ENCODE data around the gene APOBEC2.

APOBEC2 gene

GRCh38 chr6:41092421-41093140 is 39.6 kb downstream of the APOBEC2 start:
- no peak for DNase-seq

GRCh38 chr6:41093729-41094128 is 40.7 kb downstream of the APOBEC2 start:
- DNase-seq: no peak

- no peak for DNase-seq
These were observed 44.6 kb downstream of the APOBEC2 start for GRCh38 chr6:41097467-41098090.

- no peak for DNase-seq
These were observed 45.4 kb downstream of the APOBEC2 start for GRCh38 chr6:41098366-41098765.

GRCh38 chr6:41100871-41101287 is 47.9 kb downstream of the APOBEC2 start:
- no peak for DNase-seq

- DNase-seq: no peak
These were observed 50.8 kb downstream of the APOBEC2 start for GRCh38 chr6:41103847-41104246.

GRCh38 chr6:41111017-41111416 is 58.0 kb downstream of the APOBEC2 start:
- DNase-seq: no peak

Measured in stimulated activated CD4-positive, alpha-beta T cell treated with anti-CD3 and anti-CD28 coated beads, Interleukin-15, amount 100 ng/mL, for 24 hours (primary cell).